B cell (primary cell): Measurements from ENCODE around the gene CHRM2. TPM values are rescaled to one million over a fixed set of nuclear protein-coding genes. Genes with fewer than 3 reads are reported as not detected.

ENCODE experiments used
- ATAC-seq: fragments of 200-7000 bp; cut with Tn5 transposase; one replicate; pipeline ENCODE4 v1.10.0; 2021; ENCODE audit warnings: low read depth, mild to moderate bottlenecking, moderate number of reproducible peaks, moderate library complexity
- CTCF ChIA-PET: fragments of 350-600 bp; sonication (Branson Sonifier 250); formaldehyde crosslinking; loops from one replicate; lab custom pipeline; 2021; ENCODE audit warnings: antibody characterized with exemption, inconsistent platforms; lab: Charles Lee
- POLR2A ChIA-PET: fragments of 350-600 bp; sonication (Branson Sonifier 250); formaldehyde crosslinking; loops from one replicate; lab custom pipeline; 2021; ENCODE audit warnings: antibody characterized with exemption; lab: Charles Lee
- DNase-seq: peaks from one replicate; pipeline ENCODE4 v3.0.0; 2013
- H2AFZ ChIP-seq: 2 replicates; pipeline ENCODE4 v1.6.1; 2012; ENCODE audit warnings: mild to moderate bottlenecking, low read depth, low read length; ENCODE audit not compliant: insufficient read depth, poor library complexity, severe bottlenecking
- H3K27ac ChIP-seq, 2 donors: 1 replicate in 1 of 2; 2 replicates in 1 of 2; pipeline ENCODE4 v1.5.1; 2012 to 2013; ENCODE audit warnings: low read length in 2 of 2, mild to moderate bottlenecking in 2 of 2, moderate library complexity in 1 of 2
- H3K27me3 ChIP-seq, 4 experiments: fragments of 200-600 bp in 1 of 4; sonication (generic) in 1 of 4; replicated peaks in 1 of 4; 1 replicate in 2 of 4; 2 replicates in 2 of 4; pipeline versions ENCODE4 v1.6.1 to v1.7.0; 2013 to 2016; ENCODE audit warnings: low read length in 3 of 4, mild to moderate bottlenecking in 2 of 4, mixed read lengths in 1 of 4, moderate library complexity in 1 of 4; ENCODE audit not compliant: insufficient read depth in 4 of 4, control insufficient read depth in 3 of 4; ENCODE audit errors: control extremely low read depth in 1 of 4
- H3K36me3 ChIP-seq, 2 experiments: replicated peaks in 1 of 2; 1 replicate in 1 of 2; 2 replicates in 1 of 2; pipeline versions ENCODE4 v1.6.1 to v1.7.1; 2013; ENCODE audit warnings: low read length in 1 of 2; ENCODE audit not compliant: insufficient read depth in 2 of 2, control insufficient read depth in 1 of 2; ENCODE audit errors: control extremely low read depth in 1 of 2, extremely low read depth in 1 of 2
- H3K4me1 ChIP-seq, 2 donors: fragments of 200-600 bp in 1 of 2; sonication (generic) in 1 of 2; 1 replicate in 1 of 2; 2 replicates in 1 of 2; pipeline versions ENCODE4 v1.5.1 to v1.6.1; 2013 to 2017; ENCODE audit warnings: low read length in 2 of 2; ENCODE audit not compliant: control insufficient read depth in 2 of 2, insufficient read depth in 2 of 2
- H3K4me2 ChIP-seq: replicated peaks from 2 replicates; pipeline ENCODE3; 2012; ENCODE audit warnings: mild to moderate bottlenecking, low read depth, low read length; ENCODE audit not compliant: poor library complexity, severe bottlenecking
- H3K4me3 ChIP-seq, 5 experiments: fragments of 200-600 bp in 1 of 5; sonication (generic) in 1 of 5; 1 replicate in 3 of 5; 2 replicates in 2 of 5; pipeline versions ENCODE4 v1.5.1 to v1.7.0; 2011 to 2016; ENCODE audit warnings: low read length in 4 of 5, mild to moderate bottlenecking in 4 of 5, low read depth in 2 of 5, control low read depth in 1 of 5, moderate library complexity in 1 of 5; ENCODE audit not compliant: insufficient read depth in 1 of 5; ENCODE audit errors: control extremely low read depth in 1 of 5, extremely low read depth in 1 of 5
- H3K79me2 ChIP-seq: fragments of 200-600 bp; sonication (generic); one replicate; pipeline ENCODE4 v1.6.0; 2016; ENCODE audit warnings: low read length; ENCODE audit not compliant: control insufficient read depth, insufficient read depth
- H3K9ac ChIP-seq: fragments of 200-600 bp; sonication (generic); 2 replicates; pipeline ENCODE4 v1.6.1; 2017; ENCODE audit warnings: mild to moderate bottlenecking, low read length, moderate library complexity
- H3K9me3 ChIP-seq, 3 donors: one replicate each; pipeline versions ENCODE4 v1.6.1 to v1.7.1; 2013; ENCODE audit warnings: low read length in 2 of 3; ENCODE audit not compliant: control insufficient read depth in 2 of 3, insufficient read depth in 1 of 3; ENCODE audit errors: control extremely low read depth in 1 of 3
- H4K20me1 ChIP-seq: 2 replicates; pipeline ENCODE4 v1.6.0; 2012; ENCODE audit warnings: mild to moderate bottlenecking, low read length; ENCODE audit not compliant: insufficient read depth, control insufficient read depth, poor library complexity, severe bottlenecking
- H3K27ac Mint-ChIP-seq: one replicate; pipeline ENCODE4 v1.8.0; 2021; ENCODE audit warnings: mixed read lengths
- H3K27me3 Mint-ChIP-seq: one replicate; pipeline ENCODE4 v1.8.0; 2021; ENCODE audit warnings: mixed read lengths
- H3K4me1 Mint-ChIP-seq: one replicate; pipeline ENCODE4 v1.8.0; 2021; ENCODE audit warnings: mixed read lengths
- H3K4me3 Mint-ChIP-seq: one replicate; pipeline ENCODE4 v1.8.0; 2021; ENCODE audit warnings: mixed read lengths
- H3K9me3 Mint-ChIP-seq: one replicate; pipeline ENCODE4 v1.8.0; 2022; ENCODE audit warnings: mixed read lengths; ENCODE audit not compliant: insufficient read depth
- EZH2 ChIP-seq: IDR thresholded peaks from 2 replicates; pipeline ENCODE4 v1.6.1; 2012; ENCODE audit warnings: borderline replicate concordance, low read depth, mild to moderate bottlenecking, moderate library complexity, low read length; ENCODE audit not compliant: insufficient read depth, poor library complexity, severe bottlenecking
- WGBS: methylation state at CpG from one replicate; pipeline ENCODE4 v1.1.5; 2013; ENCODE audit warnings: missing lambda C conversion rate; ENCODE audit not compliant: insufficient coverage; 5-methylcytosine and 5-hydroxymethylcytosine counted together
- intact Hi-C: fragments of 100-400 bp; cut with micrococcal nuclease; formaldehyde crosslinking; loops from one replicate; pipeline ENCODE4 v1.10.0; 2022
- polyA plus RNA-seq: library from polyadenylated mRNA; depleted of rRNA; stranded (reverse); fragments of >200 nt; gene quantifications from 2 replicates; pipeline ENCODE4 v1.2.3, GENCODE V29; 2012
- small RNA-seq: library from RNA; depleted of rRNA; stranded (forward); fragments of <200 nt; gene quantifications from one replicate; pipeline ENCODE3, GENCODE V24; 2012; ENCODE audit warnings: low replicate concordance, low read depth; ENCODE audit not compliant: insufficient read length
- total RNA-seq, 2 donors: library from RNA; stranded (reverse); fragments of 120-200 nt in 1 of 2; gene quantifications; 1 replicate in 1 of 2; 2 replicates in 1 of 2; pipeline versions ENCODE4 v1.2.3 to v1.2.4, GENCODE V29; 2013 to 2022
- TF ChIP-seq, protein P1 (sequence below): fragments of 200-600 bp; IDR thresholded peaks from one replicate; pipeline ENCODE4 v1.8.0; 2022; ENCODE audit warnings: antibody characterized with exemption, mild to moderate bottlenecking

The CHRM2 gene
- total and polyA plus RNA-seq, 2 donors (not counting 1 experiment from before 2014, with no cell fraction given) = not detected

DNA sequence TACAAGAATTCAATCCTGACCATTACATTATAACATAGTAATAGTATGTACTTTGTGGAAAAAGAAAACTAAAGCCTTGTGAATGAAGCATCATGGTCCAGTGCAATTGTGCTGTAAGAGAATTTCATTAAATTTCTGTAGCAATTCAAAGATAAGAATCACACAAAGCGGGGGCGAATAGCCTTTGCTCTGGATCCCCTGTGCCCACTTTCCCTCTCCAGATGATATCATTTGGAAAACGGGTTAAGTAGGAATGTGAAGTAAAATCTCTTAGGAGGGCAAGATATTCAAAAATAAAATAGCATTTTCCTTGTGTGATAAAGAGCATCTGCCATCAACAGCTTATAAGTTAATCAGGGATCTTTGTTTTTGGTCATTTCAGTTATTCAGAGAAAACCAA lies 177.1 kb downstream of the CHRM2 start:
- Mint-ChIP-seq H3K4me1 (no peaks in the 10 kb centered on the region), H3K27me3 (no peaks in the 10 kb centered on the region), H3K9me3 (peaks cover 7% of the 10 kb centered on the region), H3K27ac (no peak overlapping the region), H3K4me3 (no peak overlapping the region)
- TF ChIP-seq EZH2 = no peak
- DNase-seq = no peak
- Histone ChIP-seq H3K9me3 (no peaks in the 10 kb centered on the region), H3K4me3 (no peak overlapping the region), H3K79me2 (no peaks in the 10 kb centered on the region), H3K4me1 (no peaks in the 10 kb centered on the region), H2AFZ (no peak overlapping the region), H3K27ac (no peak overlapping the region), H3K27me3 (no peaks in the 10 kb centered on the region), H3K4me2 (no peak overlapping the region), H3K36me3 (no peaks in the 10 kb centered on the region), H4K20me1 (no peaks in the 10 kb centered on the region), H3K9ac (no peak overlapping the region)
- ChIA-PET POLR2A (no interaction called here), CTCF (no interaction called here)
- no CpG with 5 or more reads among the region's 3 CpGs for WGBS
- ATAC-seq = no peak
- intact Hi-C loops = no loop called here

DNA sequence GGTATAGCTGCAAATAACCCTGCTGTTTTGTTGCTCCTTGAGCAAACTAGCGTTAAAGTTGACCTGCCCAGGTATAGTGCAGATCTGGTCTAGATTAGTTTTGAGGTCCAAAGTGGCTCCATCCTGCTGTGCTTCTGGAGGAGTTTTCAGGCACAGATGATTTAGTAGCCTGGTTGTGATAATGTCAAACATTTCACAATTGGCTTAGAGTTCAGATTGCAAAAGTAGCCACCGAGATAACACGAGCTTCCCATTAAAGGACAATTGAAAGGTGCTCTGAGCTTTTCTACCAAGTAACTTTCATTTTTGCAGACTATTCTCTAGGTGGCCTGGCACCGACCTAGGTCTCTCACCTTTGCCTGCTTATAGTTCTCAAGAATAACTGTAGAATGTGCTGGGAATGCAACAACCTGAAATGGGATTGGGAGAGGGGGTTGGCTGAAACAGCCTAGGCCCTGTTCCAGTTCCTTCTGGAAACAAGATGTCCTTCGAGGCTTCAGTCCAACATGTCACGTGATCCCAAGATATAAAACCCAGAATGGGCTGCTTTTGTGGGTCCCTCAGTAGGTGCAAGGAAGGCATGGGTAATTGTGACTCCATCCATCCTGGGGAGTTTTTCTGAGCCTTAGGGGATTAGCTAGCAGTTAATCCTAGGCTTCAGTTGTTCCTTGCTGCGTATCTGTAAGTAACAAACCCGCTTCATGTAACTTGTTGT lies 201.0 kb downstream of the CHRM2 start:
- Histone ChIP-seq H3K4me1 (no peaks in the 10 kb centered on the region), H3K9ac (no peak overlapping the region), H2AFZ (no peak overlapping the region), H3K4me3 (no peak overlapping the region), H4K20me1 (no peaks in the 10 kb centered on the region), H3K27ac (no peak overlapping the region), H3K4me2 (no peak overlapping the region), H3K36me3 (no peaks in the 10 kb centered on the region), H3K79me2 (no peaks in the 10 kb centered on the region), H3K9me3 (no peaks in the 10 kb centered on the region), H3K27me3 (no peaks in the 10 kb centered on the region)
- Mint-ChIP-seq H3K27me3 (no peaks in the 10 kb centered on the region), H3K27ac (no peak overlapping the region), H3K4me3 (no peak overlapping the region), H3K4me1 (no peaks in the 10 kb centered on the region), H3K9me3 (peaks cover 5% of the 10 kb centered on the region)
- DNase-seq = no peak
- 79% methylated on average over 5 of the region's 8 CpGs for WGBS
- ATAC-seq = no peak
- no peak for TF ChIP-seq EZH2
- TF ChIP-seq, protein P1, sequence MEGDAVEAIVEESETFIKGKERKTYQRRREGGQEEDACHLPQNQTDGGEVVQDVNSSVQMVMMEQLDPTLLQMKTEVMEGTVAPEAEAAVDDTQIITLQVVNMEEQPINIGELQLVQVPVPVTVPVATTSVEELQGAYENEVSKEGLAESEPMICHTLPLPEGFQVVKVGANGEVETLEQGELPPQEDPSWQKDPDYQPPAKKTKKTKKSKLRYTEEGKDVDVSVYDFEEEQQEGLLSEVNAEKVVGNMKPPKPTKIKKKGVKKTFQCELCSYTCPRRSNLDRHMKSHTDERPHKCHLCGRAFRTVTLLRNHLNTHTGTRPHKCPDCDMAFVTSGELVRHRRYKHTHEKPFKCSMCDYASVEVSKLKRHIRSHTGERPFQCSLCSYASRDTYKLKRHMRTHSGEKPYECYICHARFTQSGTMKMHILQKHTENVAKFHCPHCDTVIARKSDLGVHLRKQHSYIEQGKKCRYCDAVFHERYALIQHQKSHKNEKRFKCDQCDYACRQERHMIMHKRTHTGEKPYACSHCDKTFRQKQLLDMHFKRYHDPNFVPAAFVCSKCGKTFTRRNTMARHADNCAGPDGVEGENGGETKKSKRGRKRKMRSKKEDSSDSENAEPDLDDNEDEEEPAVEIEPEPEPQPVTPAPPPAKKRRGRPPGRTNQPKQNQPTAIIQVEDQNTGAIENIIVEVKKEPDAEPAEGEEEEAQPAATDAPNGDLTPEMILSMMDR = no peak
- ChIA-PET CTCF (no interaction called here), POLR2A (no interaction called here)
- intact Hi-C loops = no loop called here

Small RNA genes within 50 kb of the gene (small RNA-seq; reads per million reads assigned to genes)
- gene KRT8P51 (not detected), gene MIR490 (not detected)
